Measurements from ENCODE around the gene JADE1.

Gene JADE1

GRCh38 chr4:128859887-128860677, 50.6 kb downstream of the JADE1 start:
- no peak overlapping the region for H4K91ac ChIP-seq (ENCODE audit: low read depth, low read length)
- H3K23ac ChIP-seq (ENCODE audit: low read length), result no peak overlapping the region
- no peak overlapping the region for H3K27ac ChIP-seq (ENCODE audit: low read depth, low read length)
- no peak overlapping the region for H3K9ac ChIP-seq (ENCODE audit: low read length)
- H3K18ac ChIP-seq (ENCODE audit: low read length), result no peak overlapping the region
- H3K4me2 ChIP-seq (ENCODE audit: low read length), result no peak overlapping the region
- H2AFZ ChIP-seq (ENCODE audit: insufficient read depth, low read length, poor library complexity), result no peak overlapping the region
- H3K79me1 ChIP-seq (ENCODE audit: low read length), result no peaks in the 10 kb centered on the region
- H3K4me1 ChIP-seq (ENCODE audit: control insufficient read depth in 1 of 2, insufficient read depth in 2 of 2, low read length in 2 of 2), result peaks cover 0 to 6% of the 10 kb centered on the region in 2 experiments
- no CpG with 5 or more reads among the region's 6 CpGs for WGBS (ENCODE audit: extremely low coverage, insufficient coverage, insufficient read length)
- DNase-seq, result no peak
- H3K9me3 ChIP-seq (ENCODE audit: insufficient read depth, low read depth, low read length), result peaks cover 4% of the 10 kb centered on the region
- no peak overlapping the region for H4K8ac ChIP-seq (ENCODE audit: low read depth, low read length)
- H2BK120ac ChIP-seq (ENCODE audit: insufficient read depth, low read length, poor library complexity), result no peak overlapping the region
- H3K27me3 ChIP-seq (ENCODE audit: insufficient read depth, low read length), result no peaks in the 10 kb centered on the region
- no peak overlapping the region for H2AK5ac ChIP-seq (ENCODE audit: low read length)
- H3K36me3 ChIP-seq (ENCODE audit: control insufficient read depth in 1 of 2, insufficient read depth in 2 of 2, low read length in 2 of 2), result peaks cover 44 to 60% of the 10 kb centered on the region in 2 experiments
- no peaks in the 10 kb centered on the region for H3K79me2 ChIP-seq (ENCODE audit: control insufficient read depth, insufficient read depth, low read length, poor library complexity)
- H3K14ac ChIP-seq (ENCODE audit: low read length), result no peak overlapping the region
- H3K4me3 ChIP-seq (ENCODE audit: low read depth, low read length), result no peak overlapping the region
- no peak overlapping the region for H2BK12ac ChIP-seq (ENCODE audit: low read length)
- no peak overlapping the region for H2BK5ac ChIP-seq (ENCODE audit: low read depth, low read length, poor library complexity)
- H4K12ac ChIP-seq (ENCODE audit: low read depth, low read length), result no peak overlapping the region
- no peak overlapping the region for H3K4ac ChIP-seq (ENCODE audit: low read depth, low read length)

- Histone ChIP-seq H3K9ac (ENCODE audit: low read length) (no peak overlapping the region), H3K79me1 (ENCODE audit: low read length) (no peaks in the 10 kb centered on the region), H3K4me3 (ENCODE audit: low read depth, low read length) (no peak overlapping the region), H2BK120ac (ENCODE audit: insufficient read depth, low read length, poor library complexity) (no peak overlapping the region), H3K4me2 (ENCODE audit: low read length) (no peak overlapping the region), H3K14ac (ENCODE audit: low read length) (no peak overlapping the region), H2BK5ac (ENCODE audit: low read depth, low read length, poor library complexity) (no peak overlapping the region), H3K36me3 (ENCODE audit: control insufficient read depth in 1 of 2, insufficient read depth in 2 of 2, low read length in 2 of 2) (peaks cover 33 to 49% of the 10 kb centered on the region in 2 experiments), H3K18ac (ENCODE audit: low read length) (no peak overlapping the region), H3K79me2 (ENCODE audit: control insufficient read depth, insufficient read depth, low read length, poor library complexity) (no peaks in the 10 kb centered on the region), H3K4ac (ENCODE audit: low read depth, low read length) (no peak overlapping the region), H2BK12ac (ENCODE audit: low read length) (no peak overlapping the region), H3K27me3 (ENCODE audit: insufficient read depth, low read length) (no peaks in the 10 kb centered on the region), H4K12ac (ENCODE audit: low read depth, low read length) (no peak overlapping the region), H4K8ac (ENCODE audit: low read depth, low read length) (no peak overlapping the region), H3K4me1 (ENCODE audit: control insufficient read depth in 1 of 2, insufficient read depth in 2 of 2, low read length in 2 of 2) (peaks cover 0 to 6% of the 10 kb centered on the region in 2 experiments), H3K23ac (ENCODE audit: low read length) (no peak overlapping the region), H3K27ac (ENCODE audit: low read depth, low read length) (no peak overlapping the region), H2AK5ac (ENCODE audit: low read length) (no peak overlapping the region), H4K91ac (ENCODE audit: low read depth, low read length) (no peak overlapping the region), H2AFZ (ENCODE audit: insufficient read depth, low read length, poor library complexity) (no peak overlapping the region), H3K9me3 (ENCODE audit: insufficient read depth, low read depth, low read length) (peaks cover 4% of the 10 kb centered on the region)
- no peak for DNase-seq
- WGBS (ENCODE audit: extremely low coverage, insufficient coverage, insufficient read length), result no CpG with 5 or more reads among the region's 13 CpGs
These were observed 52.5 kb downstream of the JADE1 start for GRCh38 chr4:128861856-128862518.

- no peaks in the 10 kb centered on the region for H3K79me1 ChIP-seq (ENCODE audit: low read length)
- no peaks in the 10 kb centered on the region for H3K27me3 ChIP-seq (ENCODE audit: insufficient read depth, low read length)
- H2AK5ac ChIP-seq (ENCODE audit: low read length), result no peak overlapping the region
- no peak overlapping the region for H2AFZ ChIP-seq (ENCODE audit: insufficient read depth, low read length, poor library complexity)
- H3K4me2 ChIP-seq (ENCODE audit: low read length), result no peak overlapping the region
- no peak overlapping the region for H3K9ac ChIP-seq (ENCODE audit: low read length)
- no peak overlapping the region for H2BK5ac ChIP-seq (ENCODE audit: low read depth, low read length, poor library complexity)
- H2BK120ac ChIP-seq (ENCODE audit: insufficient read depth, low read length, poor library complexity), result no peak overlapping the region
- peaks cover 4% of the 10 kb centered on the region for H3K9me3 ChIP-seq (ENCODE audit: insufficient read depth, low read depth, low read length)
- no peak overlapping the region for H3K4me3 ChIP-seq (ENCODE audit: low read depth, low read length)
- peaks cover 0 to 6% of the 10 kb centered on the region in 2 experiments for H3K4me1 ChIP-seq (ENCODE audit: control insufficient read depth in 1 of 2, insufficient read depth in 2 of 2, low read length in 2 of 2)
- no peak overlapping the region for H3K4ac ChIP-seq (ENCODE audit: low read depth, low read length)
- no peaks in the 10 kb centered on the region for H3K79me2 ChIP-seq (ENCODE audit: control insufficient read depth, insufficient read depth, low read length, poor library complexity)
- no CpG with 5 or more reads among the region's 14 CpGs for WGBS (ENCODE audit: extremely low coverage, insufficient coverage, insufficient read length)
- H4K91ac ChIP-seq (ENCODE audit: low read depth, low read length), result no peak overlapping the region
- H4K8ac ChIP-seq (ENCODE audit: low read depth, low read length), result peak overlapping the region; percentile 13
- H3K23ac ChIP-seq (ENCODE audit: low read length), result no peak overlapping the region
- no peak overlapping the region for H4K12ac ChIP-seq (ENCODE audit: low read depth, low read length)
- no peak for DNase-seq
- no peak overlapping the region for H2BK12ac ChIP-seq (ENCODE audit: low read length)
- no peak overlapping the region for H3K27ac ChIP-seq (ENCODE audit: low read depth, low read length)
- H3K14ac ChIP-seq (ENCODE audit: low read length), result no peak overlapping the region
- H3K36me3 ChIP-seq (ENCODE audit: control insufficient read depth in 1 of 2, insufficient read depth in 2 of 2, low read length in 2 of 2), result peaks cover 26 to 46% of the 10 kb centered on the region in 2 experiments
- H3K18ac ChIP-seq (ENCODE audit: low read length), result no peak overlapping the region
These were observed 53.3 kb downstream of the JADE1 start for GRCh38 chr4:128862608-128863311.

GRCh38 chr4:128863312-128864075, 54.0 kb downstream of the JADE1 start:
- H3K4me2 ChIP-seq (ENCODE audit: low read length), result no peak overlapping the region
- H2BK12ac ChIP-seq (ENCODE audit: low read length), result no peak overlapping the region
- no peaks in the 10 kb centered on the region for H3K27me3 ChIP-seq (ENCODE audit: insufficient read depth, low read length)
- H4K91ac ChIP-seq (ENCODE audit: low read depth, low read length), result no peak overlapping the region
- no peak overlapping the region for H3K18ac ChIP-seq (ENCODE audit: low read length)
- no peak overlapping the region for H2AK5ac ChIP-seq (ENCODE audit: low read length)
- no peak overlapping the region for H3K23ac ChIP-seq (ENCODE audit: low read length)
- H2BK120ac ChIP-seq (ENCODE audit: insufficient read depth, low read length, poor library complexity), result no peak overlapping the region
- no peaks in the 10 kb centered on the region for H3K79me1 ChIP-seq (ENCODE audit: low read length)
- H3K9me3 ChIP-seq (ENCODE audit: insufficient read depth, low read depth, low read length), result peaks cover 4% of the 10 kb centered on the region
- no peak overlapping the region for H2AFZ ChIP-seq (ENCODE audit: insufficient read depth, low read length, poor library complexity)
- no peak overlapping the region for H3K27ac ChIP-seq (ENCODE audit: low read depth, low read length)
- DNase-seq, result peak; percentile 64 to 90
- peaks cover 23 to 40% of the 10 kb centered on the region in 2 experiments for H3K36me3 ChIP-seq (ENCODE audit: control insufficient read depth in 1 of 2, insufficient read depth in 2 of 2, low read length in 2 of 2)
- no CpG with 5 or more reads among the region's 10 CpGs for WGBS (ENCODE audit: extremely low coverage, insufficient coverage, insufficient read length)
- no peak overlapping the region for H3K9ac ChIP-seq (ENCODE audit: low read length)
- H3K14ac ChIP-seq (ENCODE audit: low read length), result no peak overlapping the region
- no peak overlapping the region for H3K4ac ChIP-seq (ENCODE audit: low read depth, low read length)
- H3K4me1 ChIP-seq (ENCODE audit: control insufficient read depth in 1 of 2, insufficient read depth in 2 of 2, low read length in 2 of 2), result peaks cover 0 to 6% of the 10 kb centered on the region in 2 experiments
- peak overlapping the region; percentile 13 for H4K8ac ChIP-seq (ENCODE audit: low read depth, low read length)
- H4K12ac ChIP-seq (ENCODE audit: low read depth, low read length), result no peak overlapping the region
- no peaks in the 10 kb centered on the region for H3K79me2 ChIP-seq (ENCODE audit: control insufficient read depth, insufficient read depth, low read length, poor library complexity)
- H2BK5ac ChIP-seq (ENCODE audit: low read depth, low read length, poor library complexity), result no peak overlapping the region
- no peak overlapping the region for H3K4me3 ChIP-seq (ENCODE audit: low read depth, low read length)

Measured in trophoblast cell (in vitro differentiated cells and primary cell).